HG03064 (cell line): Measurements from ENCODE around the gene DDX41.

ENCODE experiments used
- ATAC-seq: cut with Tn5 transposase; IDR thresholded peaks from one replicate; pipeline ENCODE4 v1.9.1; 2021; ENCODE audit warnings: low read depth; ENCODE audit not compliant: unreplicated experiment

Gene DDX41

GRCh38 chr5:177500685-177501522, 15.9 kb downstream of the DDX41 start:
- no peak for ATAC-seq

GRCh38 chr5:177499842-177500241, 16.9 kb downstream of the DDX41 start:
- no peak for ATAC-seq

GRCh38 chr5:177498013-177498787, 18.6 kb downstream of the DDX41 start:
- ATAC-seq = no peak

GRCh38 chr5:177497292-177498012, 19.3 kb downstream of the DDX41 start, which contains the start of gene PDLIM7:
Gene PDLIM7, minus strand, starts transcription at chr5:177497604. Its CDS starts 1,092 bp downstream, at chr5:177496512.
- ATAC-seq = peak; percentile 62

- ATAC-seq = no peak
Measured at GRCh38 chr5:177496727-177497291, 20.0 kb downstream of the DDX41 start.

- ATAC-seq = no peak
Measured at GRCh38 chr5:177496070-177496726, 20.6 kb downstream of the DDX41 start.

GRCh38 chr5:177495243-177496060, 21.3 kb downstream of the DDX41 start:
- ATAC-seq = no peak

GRCh38 chr5:177494346-177495195, 22.2 kb downstream of the DDX41 start:
- no peak for ATAC-seq

GRCh38 chr5:177493795-177494345, 22.9 kb downstream of the DDX41 start:
- ATAC-seq = no peak

GRCh38 chr5:177492841-177493240, 23.9 kb downstream of the DDX41 start:
- ATAC-seq = no peak

- ATAC-seq = no peak
Measured at GRCh38 chr5:177491983-177492746, 24.6 kb downstream of the DDX41 start.

GRCh38 chr5:177491429-177491945, 25.3 kb downstream of the DDX41 start:
- no peak for ATAC-seq

- no peak for ATAC-seq
Measured at GRCh38 chr5:177490992-177491391, 25.8 kb downstream of the DDX41 start.

- ATAC-seq = no peak
Measured at GRCh38 chr5:177490311-177490991, 26.3 kb downstream of the DDX41 start.

GRCh38 chr5:177489119-177489716, 27.5 kb downstream of the DDX41 start:
- no peak for ATAC-seq

- no peak for ATAC-seq
Measured at GRCh38 chr5:177487975-177488374, 28.8 kb downstream of the DDX41 start.
